Mesendoderm (in vitro differentiated cells): Measurements from ENCODE around the gene RFT1.
A peak's percentile ranks its signal among the peaks of the same experiment; 100 is the strongest.

ENCODE experiments used
- DNase-seq: peaks from one replicate; pipeline ENCODE4 v3.0.0; 2013
- H2AK5ac ChIP-seq: 2 replicates; pipeline ENCODE4 v1.6.1; 2013; ENCODE audit warnings: low read length, inconsistent platforms
- H2BK120ac ChIP-seq: 2 replicates; pipeline ENCODE4 v1.6.1; 2013; ENCODE audit warnings: low read depth, mild to moderate bottlenecking, low read length, moderate library complexity, mixed read lengths
- H2BK15ac ChIP-seq: replicated peaks from 2 replicates; pipeline ENCODE4 v1.6.1; 2013; ENCODE audit warnings: low read depth, mild to moderate bottlenecking, moderate library complexity
- H2BK5ac ChIP-seq: 2 replicates; pipeline ENCODE4 v1.6.1; 2013; ENCODE audit warnings: low read length, inconsistent platforms
- H3K18ac ChIP-seq: 2 replicates; pipeline ENCODE4 v1.6.1; 2013; ENCODE audit warnings: mild to moderate bottlenecking, low read length, mixed read lengths
- H3K23ac ChIP-seq: one replicate; pipeline ENCODE4 v1.6.1; 2013; ENCODE audit warnings: low read length
- H3K27ac ChIP-seq: 2 replicates; pipeline ENCODE4 v1.5.1; 2013; ENCODE audit warnings: low read depth, mild to moderate bottlenecking, inconsistent platforms, low read length, moderate library complexity
- H3K27me3 ChIP-seq: 2 replicates; pipeline ENCODE4 v1.6.1; 2013; ENCODE audit warnings: low read length, control low read depth, mild to moderate bottlenecking, inconsistent platforms; ENCODE audit not compliant: insufficient read depth, poor library complexity
- H3K36me3 ChIP-seq: 2 replicates; pipeline ENCODE4 v1.6.1; 2013; ENCODE audit warnings: low read length, inconsistent platforms; ENCODE audit not compliant: control insufficient read depth, insufficient read depth
- H3K4ac ChIP-seq: one replicate; pipeline ENCODE4 v1.6.1; 2013; ENCODE audit warnings: low read depth, mild to moderate bottlenecking, low read length, moderate library complexity
- H3K4me1 ChIP-seq: 2 replicates; pipeline ENCODE4 v1.6.1; 2013; ENCODE audit warnings: low read depth, low read length, inconsistent platforms; ENCODE audit not compliant: control insufficient read depth
- H3K4me2 ChIP-seq: 2 replicates; pipeline ENCODE4 v1.6.1; 2013; ENCODE audit warnings: low read length
- H3K4me3 ChIP-seq: 2 replicates; pipeline ENCODE4 v1.5.1; 2013; ENCODE audit warnings: mild to moderate bottlenecking, low read length
- H3K56ac ChIP-seq: one replicate; pipeline ENCODE4 v1.6.1; 2013; ENCODE audit warnings: low read length
- H3K79me1 ChIP-seq: 2 replicates; pipeline ENCODE4 v1.6.1; 2013; ENCODE audit warnings: low read length, inconsistent platforms
- H3K79me2 ChIP-seq: 2 replicates; pipeline ENCODE4 v1.6.1; 2013; ENCODE audit warnings: mild to moderate bottlenecking, low read length; ENCODE audit not compliant: control insufficient read depth, insufficient read depth
- H3K9ac ChIP-seq: 2 replicates; pipeline ENCODE4 v1.6.1; 2013; ENCODE audit warnings: low read length, inconsistent platforms
- H4K5ac ChIP-seq: one replicate; pipeline ENCODE4 v1.6.1; 2013; ENCODE audit warnings: low read length
- H4K8ac ChIP-seq: one replicate; pipeline ENCODE4 v1.6.1; 2013; ENCODE audit warnings: low read depth, mild to moderate bottlenecking, control low read depth, low read length, moderate library complexity
- WGBS: extraction: QIAGEN DNeasy Blood & Tissue Kit; methylation state at CpG from one replicate; pipeline ENCODE4 v1.1.7; 2013; ENCODE audit warnings: low lambda C conversion rate, missing lambda C conversion rate; ENCODE audit not compliant: insufficient coverage; ENCODE audit errors: extremely low coverage; 5-methylcytosine and 5-hydroxymethylcytosine counted together

The RFT1 gene

DNA sequence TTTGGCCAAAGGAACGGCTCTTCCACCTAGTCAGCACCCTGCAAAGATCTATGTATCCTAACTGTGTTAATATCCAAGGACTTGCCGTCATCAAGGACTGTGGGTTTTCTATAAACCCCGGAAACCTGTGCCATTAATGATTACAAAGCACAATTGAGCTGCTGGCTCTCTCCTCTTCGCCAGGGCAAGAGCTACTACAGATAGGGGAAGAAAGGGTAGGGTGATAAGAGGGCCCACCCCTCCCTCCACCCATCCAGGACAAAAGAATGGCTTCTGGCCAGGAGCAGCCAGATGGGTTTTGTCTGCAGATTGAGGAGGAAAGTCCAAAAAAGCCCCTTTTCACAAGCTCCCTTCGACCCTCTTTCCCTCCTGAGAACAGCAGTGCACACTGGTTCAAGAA lies 9.9 kb downstream of the RFT1 start:
- no peaks in the 10 kb centered on the region for H3K4me1 ChIP-seq
- no peak overlapping the region for H3K4ac ChIP-seq
- no peak overlapping the region for H2BK5ac ChIP-seq
- H3K23ac ChIP-seq, result no peak overlapping the region
- no peak overlapping the region for H3K4me2 ChIP-seq
- no peak for DNase-seq
- H4K8ac ChIP-seq, result no peak overlapping the region
- H3K79me1 ChIP-seq, result no peaks in the 10 kb centered on the region
- WGBS, result no CpG with 5 or more reads among the region's 5 CpGs
- H3K36me3 ChIP-seq, result peaks cover 3% of the 10 kb centered on the region
- H2AK5ac ChIP-seq, result no peak overlapping the region
- H3K4me3 ChIP-seq, result no peak overlapping the region
- H2BK15ac ChIP-seq, result no peak overlapping the region
- no peak overlapping the region for H3K9ac ChIP-seq
- H3K56ac ChIP-seq, result no peak overlapping the region
- no peak overlapping the region for H3K27ac ChIP-seq
- H3K79me2 ChIP-seq, result no peaks in the 10 kb centered on the region
- no peak overlapping the region for H2BK120ac ChIP-seq
- no peak overlapping the region for H3K18ac ChIP-seq
- H3K27me3 ChIP-seq, result no peaks in the 10 kb centered on the region
- H4K5ac ChIP-seq, result no peak overlapping the region

DNA sequence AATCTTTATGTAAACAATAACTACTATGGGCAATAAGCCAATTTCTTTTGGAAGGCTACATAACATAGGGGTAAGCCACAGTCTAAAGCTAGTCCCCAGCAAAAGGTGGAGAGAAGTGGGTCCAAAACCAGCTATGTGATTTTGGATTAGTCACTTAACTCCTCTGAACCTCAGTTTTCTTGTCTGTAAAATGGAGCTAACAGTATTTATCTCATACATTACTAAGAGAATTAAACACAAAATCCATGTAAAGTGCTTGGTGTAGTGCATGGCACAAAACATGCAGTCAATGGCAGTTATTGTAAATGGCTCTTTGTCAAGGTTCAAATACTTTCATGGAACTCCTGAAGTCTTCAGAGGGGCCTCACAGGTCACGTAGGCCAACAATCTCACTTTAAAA lies 13.3 kb downstream of the RFT1 start:
- Histone ChIP-seq H3K4me2 (no peak overlapping the region), H3K9ac (no peak overlapping the region), H3K4me3 (no peak overlapping the region), H3K23ac (no peak overlapping the region), H2BK5ac (no peak overlapping the region), H3K36me3 (peaks cover 2% of the 10 kb centered on the region), H2BK120ac (no peak overlapping the region), H3K56ac (no peak overlapping the region), H3K4ac (no peak overlapping the region), H3K27me3 (no peaks in the 10 kb centered on the region), H3K79me1 (no peaks in the 10 kb centered on the region), H3K79me2 (no peaks in the 10 kb centered on the region), H4K5ac (no peak overlapping the region), H3K18ac (no peak overlapping the region), H2BK15ac (no peak overlapping the region), H4K8ac (no peak overlapping the region), H3K27ac (no peak overlapping the region), H3K4me1 (no peaks in the 10 kb centered on the region), H2AK5ac (no peak overlapping the region)
- WGBS, result no CpG with 5 or more reads among the region's 1 CpG
- DNase-seq, result no peak

DNA sequence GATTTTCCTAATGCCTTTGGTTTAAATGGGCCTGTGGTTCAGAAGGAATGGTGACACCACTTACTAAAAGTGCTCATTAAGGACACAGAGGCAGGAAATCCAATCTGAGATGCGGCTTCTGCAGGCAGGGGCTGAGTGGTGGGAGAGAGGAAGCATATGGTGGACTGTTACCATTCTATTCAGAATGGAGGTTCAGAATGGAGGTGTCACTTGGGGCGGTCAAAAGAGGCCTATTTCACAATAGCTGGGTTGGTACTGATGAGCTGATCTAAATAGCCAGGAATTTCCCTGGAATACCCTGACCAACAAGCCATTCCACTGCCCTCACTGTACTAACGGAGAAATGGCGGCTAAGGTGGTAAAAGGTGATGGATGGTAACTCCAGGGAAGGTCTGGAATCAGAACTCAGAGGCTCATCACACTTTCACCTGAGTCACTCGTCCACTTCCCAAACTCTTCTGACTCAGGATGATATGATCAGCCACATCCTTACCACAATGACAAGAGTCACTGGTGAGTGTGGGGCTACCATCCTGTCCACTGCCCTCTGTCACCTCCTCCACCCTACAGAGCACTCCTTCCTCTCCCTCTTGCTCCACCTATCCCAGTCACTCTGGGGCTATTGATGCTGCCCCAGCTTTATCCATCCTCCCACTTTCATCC lies 15.7 kb downstream of the RFT1 start:
- H3K27ac ChIP-seq, result no peak overlapping the region
- DNase-seq, result peak; percentile 16
- no peak overlapping the region for H3K4me2 ChIP-seq
- H2BK120ac ChIP-seq, result no peak overlapping the region
- WGBS, result no CpG with 5 or more reads among the region's 5 CpGs
- H2BK5ac ChIP-seq, result no peak overlapping the region
- H3K79me2 ChIP-seq, result no peaks in the 10 kb centered on the region
- no peaks in the 10 kb centered on the region for H3K79me1 ChIP-seq
- no peak overlapping the region for H3K4me3 ChIP-seq
- no peaks in the 10 kb centered on the region for H3K4me1 ChIP-seq
- no peak overlapping the region for H2BK15ac ChIP-seq
- no peaks in the 10 kb centered on the region for H3K27me3 ChIP-seq
- no peak overlapping the region for H2AK5ac ChIP-seq
- H4K8ac ChIP-seq, result no peak overlapping the region
- no peak overlapping the region for H3K18ac ChIP-seq
- no peak overlapping the region for H4K5ac ChIP-seq
- H3K56ac ChIP-seq, result no peak overlapping the region
- no peak overlapping the region for H3K9ac ChIP-seq
- H3K4ac ChIP-seq, result no peak overlapping the region
- no peak overlapping the region for H3K23ac ChIP-seq
- no peaks in the 10 kb centered on the region for H3K36me3 ChIP-seq

DNA sequence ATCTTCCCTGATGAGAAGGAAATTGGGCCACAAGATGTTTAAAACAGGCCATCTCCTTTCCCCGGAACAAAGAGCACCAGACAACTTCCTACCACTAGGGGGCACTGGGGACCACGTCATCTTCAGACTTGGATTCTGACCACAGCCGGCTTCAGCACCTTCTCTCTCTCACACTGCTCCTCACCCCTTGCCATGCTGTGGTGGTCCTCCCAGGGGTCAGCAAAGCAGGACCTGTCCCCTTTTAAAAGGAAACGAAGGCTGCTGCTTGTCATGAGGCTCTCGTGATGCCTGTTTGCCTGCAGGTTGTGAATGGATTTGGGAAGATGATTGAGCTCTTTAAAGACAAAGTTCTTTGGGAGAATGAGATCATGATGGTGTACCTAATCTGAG lies 16.2 kb downstream of the RFT1 start:
- no peak overlapping the region for H3K4ac ChIP-seq
- no peak overlapping the region for H2AK5ac ChIP-seq
- no peak overlapping the region for H3K27ac ChIP-seq
- no peak overlapping the region for H2BK15ac ChIP-seq
- no peaks in the 10 kb centered on the region for H3K4me1 ChIP-seq
- no peak overlapping the region for H3K23ac ChIP-seq
- no peak overlapping the region for H3K56ac ChIP-seq
- H3K18ac ChIP-seq, result no peak overlapping the region
- no peaks in the 10 kb centered on the region for H3K36me3 ChIP-seq
- no peaks in the 10 kb centered on the region for H3K27me3 ChIP-seq
- no peak overlapping the region for H2BK5ac ChIP-seq
- no peak overlapping the region for H2BK120ac ChIP-seq
- H4K8ac ChIP-seq, result no peak overlapping the region
- no peaks in the 10 kb centered on the region for H3K79me1 ChIP-seq
- H3K4me2 ChIP-seq, result no peak overlapping the region
- no peak overlapping the region for H3K9ac ChIP-seq
- DNase-seq, result peak; percentile 88
- H3K79me2 ChIP-seq, result no peaks in the 10 kb centered on the region
- WGBS, result no CpG with 5 or more reads among the region's 5 CpGs
- no peak overlapping the region for H3K4me3 ChIP-seq
- H4K5ac ChIP-seq, result no peak overlapping the region

DNA sequence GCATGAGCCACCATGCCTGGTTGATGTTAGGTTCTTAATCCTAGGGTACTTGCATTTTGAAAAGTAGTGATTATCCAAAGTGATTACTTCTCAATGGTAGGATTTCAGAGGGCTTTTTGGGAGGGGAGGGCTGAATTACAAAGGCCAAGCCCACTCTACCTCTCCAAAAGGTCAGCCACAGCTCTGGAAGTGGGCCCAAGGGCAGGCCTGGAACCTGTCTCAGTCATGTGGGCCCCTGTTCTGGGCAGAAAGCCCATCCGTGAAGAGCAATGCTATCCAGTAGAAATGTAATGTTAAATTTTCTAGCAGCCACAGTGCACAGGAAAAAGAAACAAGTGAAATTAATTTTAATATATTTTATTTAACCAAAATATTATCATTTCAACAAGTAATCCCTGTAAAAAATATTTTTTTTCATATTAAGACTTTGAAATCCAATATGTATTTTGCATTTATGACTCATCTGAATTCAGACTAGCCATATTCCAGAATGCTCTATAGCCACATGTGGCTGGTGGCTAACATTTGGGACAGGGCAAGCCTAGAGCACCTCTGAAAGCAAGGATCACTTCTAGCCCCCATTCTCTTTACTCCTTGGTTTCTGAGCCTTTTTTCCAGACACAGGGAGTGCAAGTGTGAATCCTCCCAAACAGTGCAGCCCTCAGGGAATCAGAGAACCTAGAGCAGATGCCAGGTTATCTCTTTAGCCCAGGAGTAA lies 16.8 kb downstream of the RFT1 start:
- no peak overlapping the region for H2AK5ac ChIP-seq
- H3K27me3 ChIP-seq, result no peaks in the 10 kb centered on the region
- no peaks in the 10 kb centered on the region for H3K79me1 ChIP-seq
- H3K27ac ChIP-seq, result no peak overlapping the region
- no peak overlapping the region for H3K9ac ChIP-seq
- H3K4me2 ChIP-seq, result no peak overlapping the region
- no peak overlapping the region for H4K5ac ChIP-seq
- no peak overlapping the region for H4K8ac ChIP-seq
- no peak overlapping the region for H3K4me3 ChIP-seq
- H2BK15ac ChIP-seq, result no peak overlapping the region
- no peak overlapping the region for H3K23ac ChIP-seq
- H3K79me2 ChIP-seq, result no peaks in the 10 kb centered on the region
- no peaks in the 10 kb centered on the region for H3K4me1 ChIP-seq
- no CpG with 5 or more reads among the region's 1 CpG for WGBS
- H3K18ac ChIP-seq, result no peak overlapping the region
- H3K36me3 ChIP-seq, result no peaks in the 10 kb centered on the region
- no peak overlapping the region for H2BK120ac ChIP-seq
- no peak for DNase-seq
- no peak overlapping the region for H2BK5ac ChIP-seq
- no peak overlapping the region for H3K4ac ChIP-seq
- H3K56ac ChIP-seq, result no peak overlapping the region

DNA sequence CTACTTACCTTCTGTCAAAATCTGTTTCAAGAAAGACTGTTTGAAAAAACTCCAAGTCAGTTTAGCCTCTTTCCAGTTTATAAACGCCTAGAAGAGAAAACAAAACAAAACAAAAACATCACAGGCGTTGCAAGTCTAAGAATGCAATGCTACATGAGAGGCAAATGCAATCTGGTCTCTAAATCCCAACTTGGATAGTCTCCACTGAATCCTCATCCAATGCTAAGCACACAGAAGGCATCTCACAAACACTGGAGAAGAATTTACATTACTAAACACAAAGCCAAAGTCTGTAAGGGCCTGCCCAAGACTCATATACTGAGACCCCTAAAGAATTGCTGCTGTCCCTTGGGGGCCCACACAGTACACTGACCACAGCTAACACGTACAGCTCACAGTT lies 18.4 kb downstream of the RFT1 start:
- H3K27me3 ChIP-seq, result no peaks in the 10 kb centered on the region
- H3K79me2 ChIP-seq, result no peaks in the 10 kb centered on the region
- H2AK5ac ChIP-seq, result no peak overlapping the region
- no peak overlapping the region for H3K18ac ChIP-seq
- H3K4me3 ChIP-seq, result no peak overlapping the region
- H3K4ac ChIP-seq, result no peak overlapping the region
- no peak overlapping the region for H2BK120ac ChIP-seq
- no peak overlapping the region for H3K4me2 ChIP-seq
- no peaks in the 10 kb centered on the region for H3K4me1 ChIP-seq
- no peak overlapping the region for H2BK5ac ChIP-seq
- no peak overlapping the region for H3K27ac ChIP-seq
- DNase-seq, result no peak
- no peak overlapping the region for H3K56ac ChIP-seq
- no peak overlapping the region for H3K9ac ChIP-seq
- H4K8ac ChIP-seq, result no peak overlapping the region
- no peaks in the 10 kb centered on the region for H3K79me1 ChIP-seq
- no CpG with 5 or more reads among the region's 3 CpGs for WGBS
- H2BK15ac ChIP-seq, result no peak overlapping the region
- H4K5ac ChIP-seq, result no peak overlapping the region
- no peaks in the 10 kb centered on the region for H3K36me3 ChIP-seq
- H3K23ac ChIP-seq, result no peak overlapping the region
